ENCODE measurements around the gene CCDC154.

Gene CCDC154

GRCh38 chr16:1395444-1396031, 48.8 kb downstream of the CCDC154 start:
- ChIA-PET CTCF (interaction anchor here (1.2 kb wide), 1 partner anchor 17 kb away, joined by 3 read pairs; no protein-coding TSS in a partner anchor), POLR2A (interaction anchor here (0.7 kb wide), 1 partner anchor 26 kb away, joined by 4 read pairs; no protein-coding TSS in a partner anchor)
- DNase-seq (ENCODE audit: extremely low spot score) = no peak
- no peak for TF ChIP-seq L3MBTL2 (conservative IDR thresholded peaks at IDR 0.05)
- TF ChIP-seq ELF4 (IDR thresholded peaks at IDR 0.05) = no peak
- no peak for TF ChIP-seq LEF1 (IDR thresholded peaks at IDR 0.05; ENCODE audit: borderline replicate concordance)
- TF ChIP-seq ZNF384 (IDR thresholded peaks at IDR 0.05) = no peak
- no peak for TF ChIP-seq HDGF (IDR thresholded peaks at IDR 0.05; ENCODE audit: borderline replicate concordance)
- no peak for TF ChIP-seq FOXK2 (IDR thresholded peaks at IDR 0.05)
- no peak for TF ChIP-seq TARDBP (IDR thresholded peaks at IDR 0.05)
- no peak for TF ChIP-seq CTBP1 (IDR thresholded peaks at IDR 0.05; ENCODE audit: borderline replicate concordance)
- no peak for TF ChIP-seq PKNOX1 (IDR thresholded peaks at IDR 0.05)
- TF ChIP-seq SP1 (IDR thresholded peaks at IDR 0.05) = no peak
- no peak for TF ChIP-seq SUZ12 (IDR thresholded peaks at IDR 0.05)
- TF ChIP-seq ARNT (IDR thresholded peaks at IDR 0.05) = no peak
- no peak for TF ChIP-seq NFRKB (IDR thresholded peaks at IDR 0.05)
- no peak for TF ChIP-seq FOXM1 (IDR thresholded peaks at IDR 0.05; ENCODE audit: borderline replicate concordance)
- TF ChIP-seq FOXA1 (IDR thresholded peaks at IDR 0.05) = no peak
- TF ChIP-seq BHLHE40 (IDR thresholded peaks at IDR 0.05; ENCODE audit: borderline replicate concordance) = no peak

GRCh38 chr16:1394367-1394951, 49.9 kb downstream of the CCDC154 start:
- POLR2A ChIA-PET = no interaction called here
- no peak for TF ChIP-seq SUZ12 (IDR thresholded peaks at IDR 0.05)
- no peak for TF ChIP-seq ARNT (IDR thresholded peaks at IDR 0.05)
- TF ChIP-seq L3MBTL2 (conservative IDR thresholded peaks at IDR 0.05) = no peak
- TF ChIP-seq TARDBP (IDR thresholded peaks at IDR 0.05) = no peak
- no peak for TF ChIP-seq BHLHE40 (IDR thresholded peaks at IDR 0.05; ENCODE audit: borderline replicate concordance)
- no peak for TF ChIP-seq FOXK2 (IDR thresholded peaks at IDR 0.05)
- no peak for TF ChIP-seq PKNOX1 (IDR thresholded peaks at IDR 0.05)
- TF ChIP-seq ELF4 (IDR thresholded peaks at IDR 0.05) = no peak
- TF ChIP-seq FOXA1 (IDR thresholded peaks at IDR 0.05) = no peak
- TF ChIP-seq HDGF (IDR thresholded peaks at IDR 0.05; ENCODE audit: borderline replicate concordance) = no peak
- no peak for TF ChIP-seq NFRKB (IDR thresholded peaks at IDR 0.05)
- DNase-seq (ENCODE audit: extremely low spot score) = no peak
- CTCF ChIA-PET = interaction anchor here (1.2 kb wide), 1 partner anchor 16 kb away, joined by 3 read pairs; no protein-coding TSS in a partner anchor

GRCh38 chr16:1393613-1394176, 50.7 kb downstream of the CCDC154 start:
- ChIA-PET CTCF (no interaction called here), POLR2A (no interaction called here)
- no peak for TF ChIP-seq L3MBTL2 (conservative IDR thresholded peaks at IDR 0.05)
- TF ChIP-seq FOXK2 (IDR thresholded peaks at IDR 0.05) = no peak
- no peak for TF ChIP-seq ELF4 (IDR thresholded peaks at IDR 0.05)
- TF ChIP-seq FOXM1 (IDR thresholded peaks at IDR 0.05; ENCODE audit: borderline replicate concordance) = no peak
- TF ChIP-seq NFRKB (IDR thresholded peaks at IDR 0.05) = no peak
- TF ChIP-seq SP1 (IDR thresholded peaks at IDR 0.05) = no peak
- no peak for TF ChIP-seq FOXA1 (IDR thresholded peaks at IDR 0.05)
- no peak for TF ChIP-seq HDGF (IDR thresholded peaks at IDR 0.05; ENCODE audit: borderline replicate concordance)
- TF ChIP-seq CTBP1 (IDR thresholded peaks at IDR 0.05; ENCODE audit: borderline replicate concordance) = no peak
- TF ChIP-seq LEF1 (IDR thresholded peaks at IDR 0.05; ENCODE audit: borderline replicate concordance) = no peak
- TF ChIP-seq PKNOX1 (IDR thresholded peaks at IDR 0.05) = no peak
- TF ChIP-seq ARNT (IDR thresholded peaks at IDR 0.05) = no peak
- TF ChIP-seq SUZ12 (IDR thresholded peaks at IDR 0.05) = no peak
- TF ChIP-seq BHLHE40 (IDR thresholded peaks at IDR 0.05; ENCODE audit: borderline replicate concordance) = no peak
- TF ChIP-seq TARDBP (IDR thresholded peaks at IDR 0.05) = no peak
- TF ChIP-seq ZNF384 (IDR thresholded peaks at IDR 0.05) = no peak
- DNase-seq (ENCODE audit: extremely low spot score) = no peak

- CTCF ChIA-PET = no interaction called here
These were observed 51.5 kb downstream of the CCDC154 start for GRCh38 chr16:1392826-1393225.

More at GRCh38 chr16:1392826-1393225, 51.5 kb downstream of the CCDC154 start:
- POLR2A ChIA-PET = no interaction called here
- DNase-seq (ENCODE audit: extremely low spot score) = no peak
- no peak for TF ChIP-seq SP1 (IDR thresholded peaks at IDR 0.05)
- no peak for TF ChIP-seq ELF4 (IDR thresholded peaks at IDR 0.05)
- TF ChIP-seq ARNT (IDR thresholded peaks at IDR 0.05) = no peak
- TF ChIP-seq HDGF (IDR thresholded peaks at IDR 0.05; ENCODE audit: borderline replicate concordance) = no peak
- no peak for TF ChIP-seq TARDBP (IDR thresholded peaks at IDR 0.05)
- TF ChIP-seq PKNOX1 (IDR thresholded peaks at IDR 0.05) = no peak
- TF ChIP-seq FOXA1 (IDR thresholded peaks at IDR 0.05) = no peak
- no peak for TF ChIP-seq FOXK2 (IDR thresholded peaks at IDR 0.05)
- no peak for TF ChIP-seq BHLHE40 (IDR thresholded peaks at IDR 0.05; ENCODE audit: borderline replicate concordance)
- no peak for TF ChIP-seq FOXM1 (IDR thresholded peaks at IDR 0.05; ENCODE audit: borderline replicate concordance)
- no peak for TF ChIP-seq NFRKB (IDR thresholded peaks at IDR 0.05)
- TF ChIP-seq CTBP1 (IDR thresholded peaks at IDR 0.05; ENCODE audit: borderline replicate concordance) = no peak
- TF ChIP-seq L3MBTL2 (conservative IDR thresholded peaks at IDR 0.05) = no peak
- TF ChIP-seq LEF1 (IDR thresholded peaks at IDR 0.05; ENCODE audit: borderline replicate concordance) = no peak
- TF ChIP-seq ZNF384 (IDR thresholded peaks at IDR 0.05) = no peak
- TF ChIP-seq SUZ12 (IDR thresholded peaks at IDR 0.05) = no peak

Measured in HEK293T (cell line).